Activated CD4-positive, CD25-positive, alpha-beta regulatory T cell (primary cell): ENCODE measurements around the gene RAB40C.

Source experiments
- DNase-seq, 4 experiments: peaks; one replicate each; lab custom pipeline; 2025; lab: John Stamatoyannopoulos, UW

The RAB40C gene

DNA sequence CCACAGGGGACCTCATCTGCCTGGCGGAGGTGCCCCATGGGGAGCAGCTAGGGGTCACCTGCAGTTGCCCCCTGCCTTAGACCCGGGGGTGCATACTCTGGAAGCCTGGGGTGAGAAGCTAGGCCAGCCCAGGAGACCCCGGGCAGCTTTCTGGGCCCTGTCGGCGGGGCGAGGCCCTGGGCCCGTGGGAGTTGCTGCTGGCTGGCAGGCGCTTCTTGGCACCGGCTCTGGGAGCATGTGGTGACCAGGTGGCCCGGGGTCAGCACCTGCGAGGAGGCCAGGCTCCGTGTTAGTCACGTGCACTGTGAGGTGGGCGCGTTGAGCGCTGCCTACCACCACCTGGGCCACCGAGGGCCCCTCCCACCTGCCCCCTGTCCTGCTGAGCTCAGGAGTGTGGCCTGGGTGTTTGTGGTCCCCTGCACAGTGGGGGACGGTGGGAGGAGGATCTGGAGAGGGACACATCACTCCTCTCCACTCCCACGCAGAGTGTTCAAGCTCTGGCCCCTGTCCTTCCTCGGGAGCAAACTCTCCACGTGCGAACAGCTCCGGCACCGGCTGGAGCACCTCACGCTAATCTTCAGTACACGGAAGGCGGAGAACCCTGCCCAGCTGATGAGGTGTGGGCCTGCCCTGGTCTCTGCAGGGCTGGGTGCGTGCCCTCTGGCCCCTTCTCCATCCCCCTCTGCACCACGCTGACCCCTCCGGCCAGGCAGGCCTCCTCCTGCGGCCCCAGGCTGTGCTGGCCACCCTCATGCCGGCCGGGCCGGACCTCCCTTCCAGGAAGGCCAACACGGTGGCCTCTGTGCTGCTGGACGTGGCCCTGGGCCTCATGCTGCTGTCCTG, 14.3 kb upstream of the RAB40C start:
- DNase-seq = no peak

GRCh38 chr16:576197-576822, 13.6 kb upstream of the RAB40C start:
- no peak for DNase-seq

DNA sequence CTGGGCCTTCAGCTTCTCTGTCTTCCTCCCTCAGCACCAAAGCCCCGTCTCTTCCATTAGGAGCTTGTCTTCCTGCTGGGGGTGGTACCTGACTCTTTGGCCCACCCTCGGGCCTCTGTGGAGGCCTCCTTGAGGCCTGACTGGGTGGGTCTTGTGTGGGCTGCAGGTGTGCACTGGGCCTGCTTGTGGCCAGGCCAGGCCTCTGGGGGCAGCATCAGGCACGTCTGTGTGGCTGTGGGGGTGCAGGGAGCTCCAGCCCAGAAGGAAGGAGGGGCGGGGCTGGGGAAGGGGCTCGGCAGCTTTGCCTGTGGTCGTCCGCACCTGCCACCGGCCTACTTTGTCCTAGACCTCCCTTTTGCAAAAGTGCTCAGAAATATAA, 13.1 kb upstream of the RAB40C start:
- DNase-seq = no peak

DNA sequence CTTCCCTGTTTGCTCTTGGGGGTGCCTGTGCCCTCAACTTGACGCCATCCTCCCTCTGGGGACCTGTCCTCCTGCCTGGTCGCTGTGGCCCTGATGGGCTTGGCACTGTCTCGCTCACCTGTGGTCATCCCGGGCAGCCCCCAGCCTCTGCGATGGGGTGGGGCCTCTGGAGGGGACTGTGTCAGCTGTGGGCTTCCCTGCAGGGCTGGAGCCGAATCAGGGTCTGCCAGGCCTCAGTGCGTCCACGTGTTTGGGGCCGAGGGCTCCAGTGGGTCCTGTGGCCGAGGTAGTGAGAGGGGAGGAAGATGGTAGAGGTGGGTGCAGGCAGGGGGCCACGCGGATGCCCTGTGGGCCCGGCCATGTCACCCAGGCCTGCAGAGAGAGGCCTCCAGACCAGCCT, 12.1 kb upstream of the RAB40C start:
- DNase-seq = no peak

GRCh38 chr16:578232-578869, 11.5 kb upstream of the RAB40C start:
- no peak for DNase-seq

GRCh38 chr16:578870-579405, 10.9 kb upstream of the RAB40C start:
- DNase-seq = peak; percentile 29 to 50 (median 44)

DNA sequence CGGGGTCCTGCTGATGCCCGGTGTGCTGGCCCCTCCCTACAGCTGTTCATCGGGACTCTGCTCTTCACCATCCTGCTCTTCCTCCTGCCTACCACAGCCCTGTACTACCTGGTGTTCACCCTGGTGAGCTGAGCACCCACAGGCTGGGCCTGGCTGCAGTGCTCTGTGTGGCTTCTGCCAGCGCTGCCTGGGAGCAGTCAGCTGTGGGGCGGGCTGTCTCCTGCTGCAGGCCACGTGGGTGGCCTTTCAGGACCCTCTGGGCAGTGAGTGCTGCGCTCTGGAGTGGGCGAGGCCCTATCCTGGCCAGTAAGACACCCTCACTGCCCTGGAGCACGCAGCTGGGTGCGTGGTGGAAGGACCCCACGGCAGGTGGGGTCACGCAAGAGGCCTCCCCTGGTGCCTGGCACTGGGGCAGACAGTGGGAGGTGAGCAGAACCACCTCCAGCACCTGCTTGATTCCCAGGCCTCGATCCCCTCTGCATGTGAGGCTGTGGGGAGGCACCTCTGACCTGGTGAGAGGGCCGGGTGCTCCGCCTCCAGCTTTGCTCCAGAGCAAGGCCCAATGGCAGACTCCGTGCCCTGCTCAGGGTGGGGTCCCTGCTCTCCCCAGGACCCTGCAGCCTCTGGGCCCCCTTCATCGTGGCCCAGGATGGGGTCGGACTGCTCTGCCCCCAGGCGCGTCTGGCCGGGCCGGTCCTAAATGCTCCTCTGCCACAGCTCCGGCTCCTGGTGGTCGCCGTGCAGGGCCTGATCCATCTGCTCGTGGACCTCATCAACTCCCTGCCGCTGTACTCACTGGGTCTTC, 9.5 kb upstream of the RAB40C start:
- no peak for DNase-seq

- no peak for DNase-seq
Observed at GRCh38 chr16:580946-581498, 8.8 kb upstream of the RAB40C start.

DNA sequence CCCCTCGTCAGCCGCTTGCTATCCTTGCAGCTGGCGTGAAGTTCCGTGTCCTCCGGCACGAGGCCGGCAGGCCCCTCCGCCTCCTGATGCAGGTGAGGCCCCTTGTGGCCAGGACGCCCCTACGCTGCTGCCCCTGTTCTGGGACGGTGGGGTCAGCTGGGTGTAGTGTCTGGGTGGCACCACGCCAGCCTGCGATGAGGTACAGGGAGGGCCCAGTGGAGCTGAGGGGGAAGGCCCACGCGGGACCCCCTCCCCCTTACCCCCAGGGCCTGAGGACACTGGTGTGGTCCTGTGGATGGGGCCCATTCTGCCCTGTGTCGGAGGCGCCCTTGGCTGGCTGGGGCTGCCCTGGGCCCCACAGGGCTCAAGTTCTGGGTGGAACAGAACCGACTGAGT, 7.7 kb upstream of the RAB40C start:
- no peak for DNase-seq

GRCh38 chr16:582614-583331, 7.1 kb upstream of the RAB40C start:
- DNase-seq = no peak

GRCh38 chr16:583470-583814, 6.4 kb upstream of the RAB40C start:
- DNase-seq = no peak

- no peak for DNase-seq
Observed at GRCh38 chr16:583815-584591, 5.9 kb upstream of the RAB40C start.

GRCh38 chr16:585351-585750, 4.5 kb upstream of the RAB40C start:
- no peak for DNase-seq

- no peak for DNase-seq
Observed at GRCh38 chr16:586047-586644, 3.7 kb upstream of the RAB40C start.

DNA sequence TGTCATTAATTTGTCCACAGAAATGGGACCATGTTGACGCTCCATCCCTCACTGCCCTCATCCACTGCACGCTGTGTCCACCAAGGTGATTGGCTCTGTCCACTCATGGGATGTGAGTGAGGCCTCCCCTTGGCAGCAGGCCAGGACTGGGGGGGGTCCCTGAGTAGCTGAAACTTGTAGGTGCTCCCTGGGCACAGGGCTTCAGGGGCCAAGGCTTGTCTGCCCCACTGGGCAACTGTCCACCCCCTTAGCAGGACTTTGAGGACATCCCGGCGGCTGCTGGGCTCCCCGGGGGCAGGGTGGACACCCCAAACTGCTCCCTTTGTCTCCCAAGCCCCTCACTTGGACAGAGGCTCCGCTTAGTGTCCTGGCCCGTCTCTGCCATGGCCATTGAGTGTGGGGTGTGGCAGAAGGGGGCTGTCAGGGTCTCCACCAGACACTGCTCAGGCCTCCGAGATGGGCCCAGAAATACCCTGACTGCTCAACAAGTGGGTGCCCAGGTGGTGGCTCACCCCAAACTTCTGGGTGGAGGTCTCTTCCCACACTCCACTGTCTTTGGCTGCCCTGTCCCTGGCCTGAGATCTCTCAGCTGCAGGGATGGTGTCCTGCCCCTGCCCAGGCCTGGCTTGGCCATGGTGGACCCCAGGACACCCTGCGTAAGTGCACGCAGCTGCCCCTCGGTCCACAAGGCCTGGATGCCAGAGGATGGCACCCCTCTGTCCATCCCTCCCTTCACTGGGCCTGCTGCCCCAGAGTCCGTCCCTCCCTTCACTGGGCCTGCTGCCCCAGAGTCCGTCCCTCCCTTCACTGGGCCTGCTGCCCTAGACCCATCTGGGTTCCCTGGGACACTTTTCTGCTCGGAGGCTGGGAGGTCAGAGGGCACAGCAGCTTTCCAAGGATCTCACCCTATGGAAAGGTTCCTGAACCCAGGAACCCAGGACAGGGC, 2.9 kb upstream of the RAB40C start:
- DNase-seq = no peak

DNA sequence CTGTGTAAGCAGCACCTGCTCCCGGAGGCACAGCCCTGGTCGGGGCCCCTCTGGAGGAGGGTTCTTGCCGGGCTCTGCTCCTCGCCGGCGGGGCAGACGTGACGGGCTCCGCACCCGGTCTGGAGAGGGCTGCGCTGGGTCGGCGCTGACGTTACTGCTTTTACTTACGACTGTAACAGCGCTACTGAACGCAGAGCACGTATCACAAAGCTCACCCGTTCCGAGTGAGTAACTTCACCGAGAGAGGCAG, 1.3 kb upstream of the RAB40C start:
- DNase-seq = peak in 3 of 4 experiments; percentile 47 to 53 (median 48)

DNA sequence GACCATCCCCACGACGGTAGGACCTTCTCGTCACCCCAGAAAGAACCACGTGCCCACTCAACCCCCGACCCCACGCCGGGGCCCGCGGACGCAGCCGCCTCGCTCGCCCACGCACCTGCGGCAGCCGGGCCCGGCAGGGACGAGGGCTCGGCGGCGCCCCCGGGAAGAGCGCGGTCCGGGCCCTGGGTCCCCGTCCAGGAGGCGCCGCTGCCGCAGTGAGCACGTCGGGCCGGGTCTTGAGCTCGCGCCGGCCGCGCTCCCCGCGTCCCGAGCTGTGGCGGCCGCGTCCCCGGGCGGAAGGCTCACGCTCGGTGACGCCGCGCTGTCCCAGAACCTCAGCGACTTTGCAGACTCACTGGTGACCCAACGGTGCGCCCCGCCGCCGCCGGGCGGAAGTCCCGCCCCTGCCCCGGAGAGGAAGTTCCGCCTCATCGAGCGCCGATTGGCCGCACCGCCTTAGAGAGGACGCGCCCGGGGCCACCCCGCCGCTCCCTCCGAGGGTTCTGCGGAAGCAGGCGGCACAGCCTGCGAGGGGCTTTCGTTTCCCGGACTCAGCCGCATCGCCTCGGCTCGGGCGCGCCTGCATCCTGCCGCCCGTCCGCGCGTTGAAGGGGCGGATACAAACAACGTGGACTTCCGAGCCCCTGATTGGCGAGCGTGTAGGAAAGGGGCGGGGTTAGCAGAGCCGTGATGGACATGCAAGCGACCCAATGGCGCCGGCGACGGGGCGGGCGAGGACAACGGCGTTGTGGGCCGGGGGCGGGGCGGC, 793 bp upstream of the RAB40C start:
- DNase-seq = peak; percentile 95 to 99 (median 97)

DNA sequence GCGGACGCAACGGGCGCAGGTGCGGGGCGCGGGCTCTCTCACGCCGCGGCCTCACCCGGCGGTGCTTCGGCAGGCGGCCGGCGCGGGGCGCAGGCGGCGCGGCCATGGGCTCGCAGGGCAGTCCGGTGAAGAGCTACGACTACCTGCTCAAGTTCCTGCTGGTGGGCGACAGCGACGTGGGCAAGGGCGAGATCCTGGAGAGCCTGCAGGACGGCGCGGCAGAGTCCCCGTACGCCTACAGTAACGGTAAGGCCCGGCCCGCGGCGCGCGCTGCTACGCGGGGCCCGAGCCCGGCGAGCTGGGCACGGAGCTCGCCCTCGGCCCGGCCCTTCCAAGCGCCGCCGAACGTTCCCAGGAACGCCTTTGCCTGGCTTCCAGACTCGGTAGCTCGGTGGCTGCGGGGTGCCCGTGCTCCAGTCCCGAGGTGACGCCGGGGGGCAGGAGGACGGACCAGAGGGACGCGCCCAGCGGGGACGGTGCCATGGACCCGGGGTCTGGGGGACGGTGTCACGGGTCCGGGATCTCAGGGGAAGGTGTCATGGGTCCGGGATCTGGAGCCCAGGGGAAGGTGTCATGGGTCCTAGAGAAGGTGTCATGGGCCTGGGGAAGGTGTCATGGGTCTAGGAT, 435 bp downstream of the RAB40C start:
- peak in 1 of 4 experiments; percentile 43 for DNase-seq
